DOHH2 (cell line): ENCODE results near the gene CLPSL2.

Source experiments
- EZH2phosphoT487 ChIP-seq: fragments of 200-600 bp; sonication (generic); IDR thresholded peaks from 2 replicates; pipeline ENCODE4 v1.6.1; 2017; ENCODE audit warnings: borderline replicate concordance, mild to moderate bottlenecking, antibody characterized with exemption, low read length, moderate library complexity, mixed read lengths
- TF ChIP-seq, protein P1 (sequence below): fragments of 200-600 bp; sonication (generic); IDR thresholded peaks from one replicate; pipeline ENCODE4 v1.5.1; 2014; ENCODE audit warnings: antibody characterized with exemption, mild to moderate bottlenecking, low read depth, low read length; ENCODE audit not compliant: poor library complexity, severe bottlenecking

DNA sequence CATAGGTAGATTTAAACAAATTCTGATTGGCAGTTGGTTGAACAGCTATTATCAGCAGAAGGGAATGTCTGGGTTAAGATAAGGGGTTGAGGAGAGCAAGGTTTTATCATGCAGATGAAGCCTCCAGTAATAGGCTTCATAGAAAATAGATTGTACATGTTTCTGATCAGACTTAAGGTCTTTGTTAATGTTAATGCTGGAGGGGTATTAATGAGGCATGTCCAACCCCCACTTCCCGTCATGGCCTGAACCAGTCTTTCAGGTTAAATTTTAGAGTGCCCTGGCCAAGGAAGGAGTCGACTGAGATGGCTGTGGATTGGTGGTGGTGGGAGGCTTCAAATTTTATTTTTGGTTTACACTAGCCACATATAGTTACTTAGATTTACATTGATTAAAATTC, 7.8 kb downstream of the CLPSL2 start:
- no peak for TF ChIP-seq EZH2phosphoT487
- TF ChIP-seq, protein P1, sequence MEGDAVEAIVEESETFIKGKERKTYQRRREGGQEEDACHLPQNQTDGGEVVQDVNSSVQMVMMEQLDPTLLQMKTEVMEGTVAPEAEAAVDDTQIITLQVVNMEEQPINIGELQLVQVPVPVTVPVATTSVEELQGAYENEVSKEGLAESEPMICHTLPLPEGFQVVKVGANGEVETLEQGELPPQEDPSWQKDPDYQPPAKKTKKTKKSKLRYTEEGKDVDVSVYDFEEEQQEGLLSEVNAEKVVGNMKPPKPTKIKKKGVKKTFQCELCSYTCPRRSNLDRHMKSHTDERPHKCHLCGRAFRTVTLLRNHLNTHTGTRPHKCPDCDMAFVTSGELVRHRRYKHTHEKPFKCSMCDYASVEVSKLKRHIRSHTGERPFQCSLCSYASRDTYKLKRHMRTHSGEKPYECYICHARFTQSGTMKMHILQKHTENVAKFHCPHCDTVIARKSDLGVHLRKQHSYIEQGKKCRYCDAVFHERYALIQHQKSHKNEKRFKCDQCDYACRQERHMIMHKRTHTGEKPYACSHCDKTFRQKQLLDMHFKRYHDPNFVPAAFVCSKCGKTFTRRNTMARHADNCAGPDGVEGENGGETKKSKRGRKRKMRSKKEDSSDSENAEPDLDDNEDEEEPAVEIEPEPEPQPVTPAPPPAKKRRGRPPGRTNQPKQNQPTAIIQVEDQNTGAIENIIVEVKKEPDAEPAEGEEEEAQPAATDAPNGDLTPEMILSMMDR: no peak
